Kidney (tissue), 14 donors: ENCODE data around the gene RELT. TPM values are rescaled to one million over a fixed set of nuclear protein-coding genes. Genes with fewer than 3 reads are reported as not detected.

Experiments
- DNase-seq, 5 donors: peaks; one replicate each; pipeline ENCODE4 v3.0.0-alpha.2; 2013 to 2020
- FAIRE-seq: peaks from 2 replicates; lab custom pipeline; 2012; peaks lifted over from hg19 to GRCh38; lab: Jason Lieb, UNC
- H3K27ac ChIP-seq, 2 donors: one replicate each; pipeline ENCODE4 v1.7.0; 2013; ENCODE audit warnings: low read depth in 2 of 2, low read length in 2 of 2, inconsistent platforms in 1 of 2
- H3K27me3 ChIP-seq: one replicate; pipeline ENCODE4 v1.7.1; 2013; ENCODE audit warnings: low read length, inconsistent platforms; ENCODE audit not compliant: control insufficient read depth, insufficient read depth
- H3K36me3 ChIP-seq, 3 donors: one replicate each; pipeline versions ENCODE4 v1.7.0 to v1.7.1; 2013; ENCODE audit warnings: low read length in 3 of 3, control low read depth in 1 of 3, inconsistent platforms in 1 of 3; ENCODE audit not compliant: insufficient read depth in 3 of 3, control insufficient read depth in 2 of 3
- H3K4me1 ChIP-seq, 3 donors: one replicate each; pipeline versions ENCODE4 v1.7.0 to v1.7.1; 2013; ENCODE audit warnings: low read length in 3 of 3, inconsistent platforms in 1 of 3, low read depth in 1 of 3; ENCODE audit not compliant: control insufficient read depth in 2 of 3, insufficient read depth in 2 of 3
- H3K4me3 ChIP-seq, 3 donors: one replicate each; pipeline versions ENCODE4 v1.7.0 to v1.8.1; 2013; ENCODE audit warnings: low read length in 3 of 3, control low read depth in 1 of 3, inconsistent platforms in 1 of 3
- H3K9ac ChIP-seq, 3 donors: one replicate each; pipeline versions ENCODE4 v1.7.0 to v1.7.1; 2013; ENCODE audit warnings: low read length in 3 of 3, control low read depth in 1 of 3, inconsistent platforms in 1 of 3
- H3K9me3 ChIP-seq, 3 donors: one replicate each; pipeline versions ENCODE4 v1.7.0 to v1.7.1; 2013; ENCODE audit warnings: low read length in 3 of 3, control low read depth in 1 of 3, inconsistent platforms in 1 of 3; ENCODE audit not compliant: control insufficient read depth in 2 of 3, insufficient read depth in 1 of 3
- CTCF ChIP-seq: IDR thresholded peaks from 3 replicates; pipeline ENCODE4 v1.5.1; 2012; ENCODE audit warnings: mild to moderate bottlenecking, moderate library complexity, borderline replicate concordance; ENCODE audit not compliant: insufficient read depth; ENCODE audit errors: extremely low read depth
- intact Hi-C: fragments of 100-400 bp; cut with DNase I; formaldehyde crosslinking; loops from one replicate; pipeline ENCODE4 v1.11.1; 2022
- polyA plus RNA-seq: library from polyadenylated mRNA; stranded (reverse); fragments of 350-450 nt; fragmentation: Illumina TruSeq; extraction: RNeasy Lipid Tissue Mini Kit (QIAGEN cat#74804); gene quantifications from one replicate; pipeline ENCODE4 v1.2.3, GENCODE V29; 2014; ENCODE audit warnings: low read depth, low replicate concordance; ENCODE audit not compliant: insufficient read depth
- total RNA-seq: library from RNA; stranded (reverse); fragmentation: NEBNext Ultra II Directional; extraction: Animal tissue kit (Norgen Biotek cat#: 25700); gene quantifications from one replicate; pipeline ENCODE4 v1.2.1, GENCODE V29; 2021
- donor health status: control.
- donor health status: control.
- donor health status: control.
- donor health status: control.
- donor health status: control.
- donor health status: DM: yes; HTN: yes; CAD: no.
- donor health status: Normal renal cell carcinoma (clear cell type).

Gene RELT
- total and polyA plus RNA-seq, 2 donors from 2014 or later = 1.0 to 8.7 TPM

- H3K9ac ChIP-seq = no peak overlapping the region
- intact Hi-C loops = loop anchor here (10.0 kb wide), 2 partner anchors 45 to 95 kb away; no protein-coding TSS in a partner anchor
- TF ChIP-seq CTCF = no peak
- H3K27me3 ChIP-seq = no peaks in the 10 kb centered on the region
- peaks cover 0 to 2% (median 0%) of the 10 kb centered on the region in 3 donors for H3K4me1 ChIP-seq
- H3K36me3 ChIP-seq = no peaks in the 10 kb centered on the region
- no peaks in the 10 kb centered on the region for H3K9me3 ChIP-seq
- H3K4me3 ChIP-seq = no peak overlapping the region
- no peak for DNase-seq
- H3K27ac ChIP-seq = no peak overlapping the region
- no peak for FAIRE-seq
These were observed 13.7 kb downstream of the RELT start for GRCh38 chr11:73389916-73390315.

- Histone ChIP-seq H3K36me3 (no peaks in the 10 kb centered on the region), H3K9me3 (no peaks in the 10 kb centered on the region), H3K9ac (no peak overlapping the region), H3K4me3 (no peak overlapping the region), H3K4me1 (peaks cover 0 to 2% (median 0%) of the 10 kb centered on the region in 3 donors), H3K27ac (no peak overlapping the region), H3K27me3 (no peaks in the 10 kb centered on the region)
- no peak for FAIRE-seq
- no peak for TF ChIP-seq CTCF
- DNase-seq = no peak
- intact Hi-C loops = loop anchor here (10.0 kb wide), 2 partner anchors 46 to 96 kb away; no protein-coding TSS in a partner anchor
These were observed 14.7 kb downstream of the RELT start for GRCh38 chr11:73390601-73391565.

GRCh38 chr11:73391665-73392064, 15.5 kb downstream of the RELT start:
- Histone ChIP-seq H3K4me1 (peaks cover 0 to 2% (median 0%) of the 10 kb centered on the region in 3 donors), H3K9me3 (no peaks in the 10 kb centered on the region), H3K27me3 (no peaks in the 10 kb centered on the region), H3K9ac (no peak overlapping the region), H3K27ac (no peak overlapping the region), H3K36me3 (no peaks in the 10 kb centered on the region), H3K4me3 (no peak overlapping the region)
- FAIRE-seq (no peak), DNase-seq (peak in 1 of 5 donors; percentile 45)
- no peak for TF ChIP-seq CTCF
- intact Hi-C loops = loop anchor here (10.0 kb wide), 2 partner anchors 47 to 97 kb away; no protein-coding TSS in a partner anchor
